GM12878 (cell line): ENCODE results near the gene KLHL9. TPM values are rescaled to one million over a fixed set of nuclear protein-coding genes. Genes with fewer than 3 reads are reported as not detected.
A peak's percentile ranks its signal among the peaks of the same experiment; 100 is the strongest.

Source experiments
- ATF7 ChIP-seq: fragments of 450-650 bp; IDR thresholded peaks from 2 replicates; pipeline ENCODE4 v1.6.1; 2016; ENCODE audit warnings: low read depth, mild to moderate bottlenecking
- BMI1 ChIP-seq: fragments of 450-650 bp; IDR thresholded peaks from 2 replicates; pipeline ENCODE4 v1.6.1; 2016; ENCODE audit warnings: mild to moderate bottlenecking, moderate library complexity, borderline replicate concordance
- CBX5 ChIP-seq: sonication (generic); IDR thresholded peaks from 2 replicates; pipeline ENCODE4 v1.6.1; 2016; ENCODE audit warnings: low read depth, moderate library complexity, mild to moderate bottlenecking, inconsistent platforms
- EGR1 ChIP-seq, 2 experiments: IDR thresholded peaks; 1 replicate in 1 of 2; 2 replicates in 1 of 2; pipeline ENCODE4 v1.6.1; 2011 to 2012; ENCODE audit warnings: low read depth in 2 of 2, low read length in 2 of 2, borderline replicate concordance in 1 of 2, mild to moderate bottlenecking in 1 of 2, moderate library complexity in 1 of 2
- EZH2 ChIP-seq: IDR thresholded peaks from 2 replicates; pipeline ENCODE4 v1.6.1; 2012; ENCODE audit warnings: low read depth, mild to moderate bottlenecking, control low read depth, inconsistent platforms, low read length, borderline replicate concordance; ENCODE audit not compliant: control insufficient read depth
- GABPA ChIP-seq: IDR thresholded peaks from 2 replicates; pipeline ENCODE4 v1.6.1; 2014; ENCODE audit warnings: antibody characterized with exemption, low read depth, mild to moderate bottlenecking, inconsistent platforms
- MYC ChIP-seq: IDR thresholded peaks from 2 replicates; pipeline ENCODE4 v1.6.1; 2011; ENCODE audit warnings: mild to moderate bottlenecking, low read length, moderate library complexity, inconsistent platforms; ENCODE audit not compliant: insufficient read depth, insufficient replicate concordance, insufficient read length, severe bottlenecking
- POLR2AphosphoS5 ChIP-seq: IDR thresholded peaks from 2 replicates; pipeline ENCODE4 v1.6.1; 2011; ENCODE audit warnings: mild to moderate bottlenecking, low read length, inconsistent platforms
- RAD21 ChIP-seq: IDR thresholded peaks from 2 replicates; pipeline ENCODE4 v1.6.1; 2011; ENCODE audit warnings: mild to moderate bottlenecking, low read depth, low read length, moderate library complexity; ENCODE audit not compliant: insufficient read depth
- RAD51 ChIP-seq: fragments of 450-650 bp; IDR thresholded peaks from 2 replicates; pipeline ENCODE4 v1.6.1; 2016; ENCODE audit warnings: moderate library complexity, mild to moderate bottlenecking, inconsistent platforms
- SREBF1 ChIP-seq: IDR thresholded peaks from 2 replicates; pipeline ENCODE4 v1.6.1; 2012; ENCODE audit warnings: mild to moderate bottlenecking, low read length
- SREBF2 ChIP-seq: IDR thresholded peaks from 2 replicates; pipeline ENCODE4 v1.6.1; 2012; ENCODE audit warnings: mild to moderate bottlenecking, low read length
- TCF3 ChIP-seq: IDR thresholded peaks from 2 replicates; pipeline ENCODE4 v1.6.1; 2012; ENCODE audit warnings: low read depth, mild to moderate bottlenecking, low read length, borderline replicate concordance; ENCODE audit not compliant: insufficient read depth
- YY1 ChIP-seq: IDR thresholded peaks from 2 replicates; pipeline ENCODE4 v1.6.1; 2011; ENCODE audit warnings: low read depth, mild to moderate bottlenecking, low read length
- ZNF274 ChIP-seq: IDR thresholded peaks from one replicate; pipeline ENCODE4 v1.8.0; 2011; ENCODE audit not compliant: insufficient read length, insufficient read depth
- ZNF622 ChIP-seq: fragments of 450-650 bp; IDR thresholded peaks from 2 replicates; pipeline ENCODE4 v1.6.1; 2017; ENCODE audit warnings: mild to moderate bottlenecking, inconsistent platforms
- ZSCAN29 ChIP-seq: fragments of 450-650 bp; IDR thresholded peaks from 2 replicates; pipeline ENCODE4 v1.6.1; 2017; ENCODE audit warnings: mild to moderate bottlenecking, moderate library complexity
- polyA plus RNA-seq, 11 experiments: library from polyadenylated mRNA; depleted of rRNA in 4 of 11; unstranded in 6 of 11; stranded (reverse) in 5 of 11; fragments of >200 nt; fragmentation: Nextera tagmentation in 4 of 11; fragmentation: Illumina TruSeq in 1 of 11; extraction: Ambion mirVana in 4 of 11; extraction: Trizol in 1 of 11; gene quantifications; 1 replicate in 1 of 11; 2 replicates in 10 of 11; pipeline versions ENCODE4 v1.2.1 to v1.2.3, GENCODE V29; 2011 to 2016; ENCODE audit warnings: inconsistent platforms in 2 of 11, missing spikeins in 2 of 11, low read depth in 1 of 11
- total RNA-seq, 4 experiments: library from RNA; depleted of rRNA in 3 of 4; stranded (reverse); fragments of >200 nt in 3 of 4; fragmentation: Illumina TruSeq in 1 of 4; extraction: Trizol in 1 of 4; gene quantifications; 2 replicates each; pipeline versions ENCODE4 v1.2.1 to v1.2.3, GENCODE V29; 2013 to 2021
- TF ChIP-seq, protein P1 (sequence below): IDR thresholded peaks from 2 replicates; pipeline ENCODE4 v1.6.1; 2011; ENCODE audit warnings: borderline replicate concordance, low read depth, mild to moderate bottlenecking, moderate library complexity, low read length; ENCODE audit not compliant: insufficient read depth, poor library complexity, severe bottlenecking
- TF ChIP-seq, protein P2 (sequence below): fragments of 450-650 bp; IDR thresholded peaks from 2 replicates; pipeline ENCODE4 v1.6.1; 2017; ENCODE audit warnings: antibody characterized with exemption, mild to moderate bottlenecking, moderate library complexity
- TF ChIP-seq, protein P3 (sequence below): fragments of 450-650 bp; formaldehyde crosslinking; IDR thresholded peaks from 2 replicates; pipeline ENCODE4 v1.5.0; 2022; ENCODE audit warnings: mild to moderate bottlenecking, missing genetic modification characterization

Gene KLHL9
- total and polyA plus RNA-seq, 10 of the 15 experiments (the other 5 are each of a cell fraction or from before 2014, with no cell fraction given), result 3.8 to 37.7 (median 17.4) TPM

DNA sequence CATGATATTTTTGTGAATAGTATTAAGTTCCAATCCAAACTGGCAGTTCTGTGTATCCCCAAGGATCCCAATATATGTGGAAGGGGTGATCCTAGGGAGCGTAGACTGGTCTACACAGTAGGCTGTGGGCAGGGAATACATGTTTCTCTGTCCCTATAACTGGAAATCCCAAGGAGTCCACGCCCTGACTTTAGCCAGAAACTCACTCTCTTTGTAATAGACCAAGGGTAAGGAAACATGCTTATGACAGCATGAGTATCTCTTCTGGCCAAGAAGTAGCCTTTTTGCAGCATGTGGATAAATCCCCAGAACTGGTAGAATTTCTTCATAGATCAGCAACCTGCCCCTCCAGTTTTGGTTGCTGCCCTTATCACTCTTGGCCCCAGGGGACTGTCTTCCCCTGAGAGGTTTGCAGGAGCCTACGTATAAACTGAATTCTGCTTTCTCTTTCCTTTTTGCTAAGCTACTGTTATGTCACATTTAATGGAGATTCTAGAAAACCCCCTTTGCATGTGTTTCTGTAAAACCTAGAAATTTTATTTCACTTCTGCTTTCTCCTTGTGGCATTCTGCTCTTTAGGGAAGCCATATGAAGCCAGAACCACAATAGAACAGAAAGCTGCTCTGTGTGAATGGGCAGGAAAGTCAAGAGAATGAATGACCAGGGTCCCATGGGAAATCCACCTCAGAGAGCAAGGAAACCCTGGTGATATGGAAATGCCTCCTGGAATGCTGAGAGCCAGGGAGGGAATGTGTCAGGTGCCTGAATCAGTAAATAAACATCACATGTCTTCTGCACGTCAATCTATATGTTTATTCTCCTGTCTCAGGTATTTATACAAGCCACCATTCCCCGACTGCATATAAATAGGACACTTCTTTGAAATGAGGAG, 46.5 kb upstream of the KLHL9 start (continued):
- TF ChIP-seq RAD51 (peak; percentile 71), GABPA (peak; percentile 65; the same call in 1 of the 2 replicates), SREBF2 (no peak), BMI1 (peak; percentile 84), RAD21 (0 out of 2 replicates have a peak, but pooled peaks have one; percentile 6), ZNF622 (no peak), ZSCAN29 (no peak), SREBF1 (no peak), EZH2 (no peak), MYC (no peak), POLR2AphosphoS5 (no peak), ZNF274 (no peak), EGR1 (IDR thresholded peaks at IDR 0.05; ENCODE audit: borderline replicate concordance in 1 of 2, low read depth in 2 of 2, low read length in 2 of 2) (no peak), TCF3 (no peak), ATF7 (peak; percentile 98), CBX5 (peak; percentile 89; the same call in 1 of the 2 replicates), YY1 (peak; percentile 52; the same call in 1 of the 2 replicates)
- TF ChIP-seq, protein P1, sequence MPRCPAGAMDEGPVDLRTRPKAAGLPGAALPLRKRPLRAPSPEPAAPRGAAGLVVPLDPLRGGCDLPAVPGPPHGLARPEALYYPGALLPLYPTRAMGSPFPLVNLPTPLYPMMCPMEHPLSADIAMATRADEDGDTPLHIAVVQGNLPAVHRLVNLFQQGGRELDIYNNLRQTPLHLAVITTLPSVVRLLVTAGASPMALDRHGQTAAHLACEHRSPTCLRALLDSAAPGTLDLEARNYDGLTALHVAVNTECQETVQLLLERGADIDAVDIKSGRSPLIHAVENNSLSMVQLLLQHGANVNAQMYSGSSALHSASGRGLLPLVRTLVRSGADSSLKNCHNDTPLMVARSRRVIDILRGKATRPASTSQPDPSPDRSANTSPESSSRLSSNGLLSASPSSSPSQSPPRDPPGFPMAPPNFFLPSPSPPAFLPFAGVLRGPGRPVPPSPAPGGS, result peak; percentile 51
- TF ChIP-seq, protein P2, sequence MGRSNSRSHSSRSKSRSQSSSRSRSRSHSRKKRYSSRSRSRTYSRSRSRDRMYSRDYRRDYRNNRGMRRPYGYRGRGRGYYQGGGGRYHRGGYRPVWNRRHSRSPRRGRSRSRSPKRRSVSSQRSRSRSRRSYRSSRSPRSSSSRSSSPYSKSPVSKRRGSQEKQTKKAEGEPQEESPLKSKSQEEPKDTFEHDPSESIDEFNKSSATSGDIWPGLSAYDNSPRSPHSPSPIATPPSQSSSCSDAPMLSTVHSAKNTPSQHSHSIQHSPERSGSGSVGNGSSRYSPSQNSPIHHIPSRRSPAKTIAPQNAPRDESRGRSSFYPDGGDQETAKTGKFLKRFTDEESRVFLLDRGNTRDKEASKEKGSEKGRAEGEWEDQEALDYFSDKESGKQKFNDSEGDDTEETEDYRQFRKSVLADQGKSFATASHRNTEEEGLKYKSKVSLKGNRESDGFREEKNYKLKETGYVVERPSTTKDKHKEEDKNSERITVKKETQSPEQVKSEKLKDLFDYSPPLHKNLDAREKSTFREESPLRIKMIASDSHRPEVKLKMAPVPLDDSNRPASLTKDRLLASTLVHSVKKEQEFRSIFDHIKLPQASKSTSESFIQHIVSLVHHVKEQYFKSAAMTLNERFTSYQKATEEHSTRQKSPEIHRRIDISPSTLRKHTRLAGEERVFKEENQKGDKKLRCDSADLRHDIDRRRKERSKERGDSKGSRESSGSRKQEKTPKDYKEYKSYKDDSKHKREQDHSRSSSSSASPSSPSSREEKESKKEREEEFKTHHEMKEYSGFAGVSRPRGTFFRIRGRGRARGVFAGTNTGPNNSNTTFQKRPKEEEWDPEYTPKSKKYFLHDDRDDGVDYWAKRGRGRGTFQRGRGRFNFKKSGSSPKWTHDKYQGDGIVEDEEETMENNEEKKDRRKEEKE, result no peak
- TF ChIP-seq, protein P3, sequence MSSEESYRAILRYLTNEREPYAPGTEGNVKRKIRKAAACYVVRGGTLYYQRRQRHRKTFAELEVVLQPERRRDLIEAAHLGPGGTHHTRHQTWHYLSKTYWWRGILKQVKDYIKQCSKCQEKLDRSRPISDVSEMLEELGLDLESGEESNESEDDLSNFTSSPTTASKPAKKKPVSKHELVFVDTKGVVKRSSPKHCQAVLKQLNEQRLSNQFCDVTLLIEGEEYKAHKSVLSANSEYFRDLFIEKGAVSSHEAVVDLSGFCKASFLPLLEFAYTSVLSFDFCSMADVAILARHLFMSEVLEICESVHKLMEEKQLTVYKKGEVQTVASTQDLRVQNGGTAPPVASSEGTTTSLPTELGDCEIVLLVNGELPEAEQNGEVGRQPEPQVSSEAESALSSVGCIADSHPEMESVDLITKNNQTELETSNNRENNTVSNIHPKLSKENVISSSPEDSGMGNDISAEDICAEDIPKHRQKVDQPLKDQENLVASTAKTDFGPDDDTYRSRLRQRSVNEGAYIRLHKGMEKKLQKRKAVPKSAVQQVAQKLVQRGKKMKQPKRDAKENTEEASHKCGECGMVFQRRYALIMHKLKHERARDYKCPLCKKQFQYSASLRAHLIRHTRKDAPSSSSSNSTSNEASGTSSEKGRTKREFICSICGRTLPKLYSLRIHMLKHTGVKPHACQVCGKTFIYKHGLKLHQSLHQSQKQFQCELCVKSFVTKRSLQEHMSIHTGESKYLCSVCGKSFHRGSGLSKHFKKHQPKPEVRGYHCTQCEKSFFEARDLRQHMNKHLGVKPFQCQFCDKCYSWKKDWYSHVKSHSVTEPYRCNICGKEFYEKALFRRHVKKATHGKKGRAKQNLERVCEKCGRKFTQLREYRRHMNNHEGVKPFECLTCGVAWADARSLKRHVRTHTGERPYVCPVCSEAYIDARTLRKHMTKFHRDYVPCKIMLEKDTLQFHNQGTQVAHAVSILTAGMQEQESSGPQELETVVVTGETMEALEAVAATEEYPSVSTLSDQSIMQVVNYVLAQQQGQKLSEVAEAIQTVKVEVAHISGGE (CRISPR knock-in tag), result no peak
